H9 (cell line): ENCODE measurements around the gene SRXN1. TPM values are rescaled to one million over a fixed set of nuclear protein-coding genes. Genes with fewer than 3 reads are reported as not detected.

ENCODE experiments used
- DNase-seq: peaks from one replicate; pipeline ENCODE4 v3.0.0-alpha.2; 2017
- H2AFZ ChIP-seq: one replicate; pipeline ENCODE4 v1.6.1; 2013; ENCODE audit warnings: mild to moderate bottlenecking, low read length, control low read depth, moderate library complexity
- H2AK5ac ChIP-seq: 2 replicates; pipeline ENCODE4 v1.6.1; 2013; ENCODE audit warnings: low read length, control low read depth, mixed read lengths; ENCODE audit not compliant: insufficient read length
- H2BK120ac ChIP-seq: one replicate; pipeline ENCODE4 v1.6.1; 2013; ENCODE audit warnings: low read depth, mild to moderate bottlenecking, low read length, control low read depth, inconsistent platforms; ENCODE audit not compliant: poor library complexity, severe bottlenecking
- H2BK12ac ChIP-seq: 2 replicates; pipeline ENCODE4 v1.6.1; 2013; ENCODE audit warnings: low read length, control low read depth, mixed read lengths, low read depth; ENCODE audit not compliant: insufficient read length
- H2BK15ac ChIP-seq: 2 replicates; pipeline ENCODE4 v1.6.1; 2013; ENCODE audit warnings: low read depth, low read length, control low read depth
- H2BK20ac ChIP-seq: one replicate; pipeline ENCODE4 v1.6.1; 2013; ENCODE audit warnings: low read depth, mild to moderate bottlenecking, low read length, control low read depth, inconsistent platforms; ENCODE audit not compliant: poor library complexity, severe bottlenecking
- H2BK5ac ChIP-seq: 2 replicates; pipeline ENCODE4 v1.6.1; 2013; ENCODE audit warnings: low read length, control low read depth, mixed read lengths; ENCODE audit not compliant: insufficient read length
- H3K14ac ChIP-seq: 2 replicates; pipeline ENCODE4 v1.6.1; 2013; ENCODE audit warnings: low read length, control low read depth; ENCODE audit not compliant: insufficient read depth
- H3K18ac ChIP-seq: 2 replicates; pipeline ENCODE4 v1.6.1; 2013; ENCODE audit warnings: low read depth, mild to moderate bottlenecking, mixed read lengths, low read length, control low read depth; ENCODE audit not compliant: insufficient read length
- H3K23ac ChIP-seq: 2 replicates; pipeline ENCODE4 v1.6.1; 2013; ENCODE audit warnings: low read length, control low read depth, mixed read lengths, low read depth; ENCODE audit not compliant: insufficient read length
- H3K23me2 ChIP-seq: 2 replicates; pipeline ENCODE4 v1.6.1; 2013; ENCODE audit warnings: low read depth, mild to moderate bottlenecking, mixed read lengths, low read length, control low read depth; ENCODE audit not compliant: insufficient read length, poor library complexity, severe bottlenecking
- H3K27ac ChIP-seq: 2 replicates; pipeline ENCODE4 v1.5.1; 2013; ENCODE audit warnings: low read length, control low read depth, mixed read lengths, low read depth; ENCODE audit not compliant: insufficient read length
- H3K27me3 ChIP-seq: 2 replicates; pipeline ENCODE4 v1.6.1; 2013; ENCODE audit warnings: low read length, control low read depth, inconsistent platforms; ENCODE audit not compliant: insufficient read depth
- H3K4ac ChIP-seq: 2 replicates; pipeline ENCODE4 v1.6.1; 2013; ENCODE audit warnings: low read depth, mild to moderate bottlenecking, control low read depth, inconsistent platforms, low read length, moderate library complexity
- H3K4me1 ChIP-seq: 2 replicates; pipeline ENCODE4 v1.6.1; 2013; ENCODE audit warnings: low read length, control low read depth, inconsistent platforms; ENCODE audit not compliant: insufficient read depth
- H3K4me2 ChIP-seq: 2 replicates; pipeline ENCODE4 v1.6.1; 2013; ENCODE audit warnings: low read length, control low read depth, mixed read lengths; ENCODE audit not compliant: insufficient read length, insufficient read depth
- H3K56ac ChIP-seq: 2 replicates; pipeline ENCODE4 v1.6.1; 2013; ENCODE audit warnings: low read depth, mild to moderate bottlenecking, mixed read lengths, low read length, control low read depth; ENCODE audit not compliant: insufficient read length
- H3K79me1 ChIP-seq: 2 replicates; pipeline ENCODE4 v1.6.1; 2013; ENCODE audit warnings: low read depth, mild to moderate bottlenecking, moderate library complexity, low read length, control low read depth, inconsistent platforms; ENCODE audit not compliant: insufficient read depth, poor library complexity, severe bottlenecking
- H3K79me2 ChIP-seq: 2 replicates; pipeline ENCODE4 v1.6.1; 2013; ENCODE audit warnings: low read length, control low read depth, inconsistent platforms; ENCODE audit not compliant: insufficient read depth
- H3K9ac ChIP-seq: 2 replicates; pipeline ENCODE4 v1.6.1; 2013; ENCODE audit warnings: low read length, control low read depth, mixed read lengths; ENCODE audit not compliant: insufficient read length; ENCODE audit errors: extremely low read depth
- H3K9me3 ChIP-seq: one replicate; pipeline ENCODE4 v1.6.1; 2013; ENCODE audit warnings: low read depth, low read length, inconsistent platforms; ENCODE audit not compliant: control insufficient read depth
- H3T11ph ChIP-seq: one replicate; pipeline ENCODE4 v1.6.1; 2013; ENCODE audit warnings: mild to moderate bottlenecking, low read length, control low read depth, inconsistent platforms
- H4K20me1 ChIP-seq: one replicate; pipeline ENCODE4 v1.6.1; 2013; ENCODE audit not compliant: control insufficient read depth, insufficient read length, insufficient read depth
- H4K5ac ChIP-seq: 2 replicates; pipeline ENCODE4 v1.6.1; 2013; ENCODE audit warnings: low read depth, mild to moderate bottlenecking, mixed read lengths, low read length, control low read depth; ENCODE audit not compliant: insufficient read length
- H4K8ac ChIP-seq: replicated peaks from 2 replicates; pipeline ENCODE4 v1.6.1; 2013; ENCODE audit warnings: low read length, control low read depth, mixed read lengths, low read depth; ENCODE audit not compliant: insufficient read length
- H4K91ac ChIP-seq: 2 replicates; pipeline ENCODE4 v1.6.1; 2013; ENCODE audit warnings: low read depth, mild to moderate bottlenecking, moderate library complexity, mixed read lengths, low read length, control low read depth; ENCODE audit not compliant: insufficient read length
- H3K27ac Mint-ChIP-seq, 3 experiments: 2 replicates in 2 of 3; 3 replicates in 1 of 3; pipeline ENCODE4 v1.8.0; 2020 to 2021; ENCODE audit warnings: mixed read lengths in 3 of 3, mild to moderate bottlenecking in 1 of 3, moderate library complexity in 1 of 3
- H3K27me3 Mint-ChIP-seq: 2 replicates; pipeline ENCODE4 v1.8.0; 2021; ENCODE audit warnings: low read depth, mild to moderate bottlenecking, moderate library complexity, mixed read lengths
- H3K36me3 Mint-ChIP-seq, 3 experiments: 2 replicates in 2 of 3; 3 replicates in 1 of 3; pipeline ENCODE4 v1.8.0; 2020 to 2021; ENCODE audit warnings: low read depth in 3 of 3, mixed read lengths in 3 of 3; ENCODE audit not compliant: insufficient read depth in 1 of 3
- H3K4me1 Mint-ChIP-seq, 2 experiments: 2 replicates each; pipeline ENCODE4 v1.8.0; 2020; ENCODE audit warnings: mixed read lengths in 2 of 2
- H3K4me3 Mint-ChIP-seq, 2 experiments: 2 replicates in 1 of 2; 3 replicates in 1 of 2; pipeline ENCODE4 v1.8.0; 2020 to 2021; ENCODE audit warnings: mild to moderate bottlenecking in 2 of 2, mixed read lengths in 2 of 2, moderate library complexity in 1 of 2
- H3K9me3 Mint-ChIP-seq, 2 experiments: 2 replicates in 1 of 2; 3 replicates in 1 of 2; pipeline ENCODE4 v1.8.0; 2020; ENCODE audit warnings: mild to moderate bottlenecking in 2 of 2, mixed read lengths in 2 of 2, moderate library complexity in 1 of 2
- WGBS: extraction: QIAGEN DNeasy Blood & Tissue Kit; methylation state at CpG from one replicate; pipeline ENCODE4 v1.1.7; 2013; ENCODE audit warnings: missing lambda C conversion rate, low lambda C conversion rate, mixed read lengths; ENCODE audit not compliant: insufficient read length; ENCODE audit errors: extremely low coverage; 5-methylcytosine and 5-hydroxymethylcytosine counted together
- total RNA-seq: library from RNA; stranded (reverse); gene quantifications from 2 replicates; pipeline ENCODE4 v1.2.1, GENCODE V29; 2021
- TF ChIP-seq, protein P1 (sequence below): fragments of 200-600 bp; sonication (generic); conservative IDR thresholded peaks from 3 replicates; pipeline ENCODE4 v1.8.0; 2021; ENCODE audit warnings: antibody characterized with exemption, mild to moderate bottlenecking

The SRXN1 gene
- total RNA-seq, 1 experiment from 2014 or later = 25.7 TPM

DNA sequence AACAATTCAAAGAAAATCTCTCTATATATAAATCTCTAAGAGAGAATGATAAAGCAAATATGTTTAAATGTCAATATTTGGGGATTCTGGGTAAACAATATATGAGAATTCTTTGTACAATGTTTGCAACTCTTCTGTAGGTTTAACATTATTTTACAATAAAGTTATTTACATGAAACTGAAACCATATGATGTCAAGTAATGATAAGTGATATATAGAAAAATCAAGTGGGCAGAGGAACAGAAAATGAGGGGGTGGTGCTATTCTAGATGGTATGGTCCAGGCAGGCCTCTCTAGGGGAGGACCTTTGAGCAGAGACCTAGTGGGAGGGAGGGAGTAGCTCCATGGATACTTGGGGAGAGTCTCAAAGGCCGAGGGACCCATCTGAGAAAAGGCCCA is 39.0 kb upstream of the SRXN1 start:
- H2BK120ac ChIP-seq = no peak overlapping the region
- H4K8ac ChIP-seq = no peak overlapping the region
- no peaks in the 10 kb centered on the region for H3K36me3 Mint-ChIP-seq
- no peaks in the 10 kb centered on the region for H3K79me1 ChIP-seq
- H3K23ac ChIP-seq = no peak overlapping the region
- H3K27me3 ChIP-seq = no peaks in the 10 kb centered on the region
- no peak overlapping the region for H2AK5ac ChIP-seq
- no peak overlapping the region for H4K5ac ChIP-seq
- H3K4ac ChIP-seq = no peak overlapping the region
- H3K4me3 Mint-ChIP-seq = no peak overlapping the region
- H3K56ac ChIP-seq = no peak overlapping the region
- H2BK12ac ChIP-seq = no peak overlapping the region
- H3K9me3 ChIP-seq = no peaks in the 10 kb centered on the region
- no peak overlapping the region for H3T11ph ChIP-seq
- no peaks in the 10 kb centered on the region for H3K4me1 ChIP-seq
- H2BK20ac ChIP-seq = no peak overlapping the region
- H3K27ac Mint-ChIP-seq = no peak overlapping the region
- no peak overlapping the region for H3K4me2 ChIP-seq
- H4K91ac ChIP-seq = no peak overlapping the region
- no peak overlapping the region for H3K14ac ChIP-seq
- H3K23me2 ChIP-seq = no peaks in the 10 kb centered on the region
- no peak overlapping the region for H3K27ac ChIP-seq
- H4K20me1 ChIP-seq = no peaks in the 10 kb centered on the region
- H3K27me3 Mint-ChIP-seq = peaks cover 8% of the 10 kb centered on the region; the same call in 1 of the 2 replicates
- no peak overlapping the region for H3K9ac ChIP-seq
- H3K9me3 Mint-ChIP-seq = no peaks in the 10 kb centered on the region
- TF ChIP-seq, protein P1, sequence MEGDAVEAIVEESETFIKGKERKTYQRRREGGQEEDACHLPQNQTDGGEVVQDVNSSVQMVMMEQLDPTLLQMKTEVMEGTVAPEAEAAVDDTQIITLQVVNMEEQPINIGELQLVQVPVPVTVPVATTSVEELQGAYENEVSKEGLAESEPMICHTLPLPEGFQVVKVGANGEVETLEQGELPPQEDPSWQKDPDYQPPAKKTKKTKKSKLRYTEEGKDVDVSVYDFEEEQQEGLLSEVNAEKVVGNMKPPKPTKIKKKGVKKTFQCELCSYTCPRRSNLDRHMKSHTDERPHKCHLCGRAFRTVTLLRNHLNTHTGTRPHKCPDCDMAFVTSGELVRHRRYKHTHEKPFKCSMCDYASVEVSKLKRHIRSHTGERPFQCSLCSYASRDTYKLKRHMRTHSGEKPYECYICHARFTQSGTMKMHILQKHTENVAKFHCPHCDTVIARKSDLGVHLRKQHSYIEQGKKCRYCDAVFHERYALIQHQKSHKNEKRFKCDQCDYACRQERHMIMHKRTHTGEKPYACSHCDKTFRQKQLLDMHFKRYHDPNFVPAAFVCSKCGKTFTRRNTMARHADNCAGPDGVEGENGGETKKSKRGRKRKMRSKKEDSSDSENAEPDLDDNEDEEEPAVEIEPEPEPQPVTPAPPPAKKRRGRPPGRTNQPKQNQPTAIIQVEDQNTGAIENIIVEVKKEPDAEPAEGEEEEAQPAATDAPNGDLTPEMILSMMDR = no peak
- no peak overlapping the region for H2AFZ ChIP-seq
- H2BK5ac ChIP-seq = no peak overlapping the region
- H3K79me2 ChIP-seq = no peaks in the 10 kb centered on the region
- no CpG with 5 or more reads among the region's 1 CpG for WGBS
- H3K18ac ChIP-seq = no peak overlapping the region
- DNase-seq = no peak
- peaks cover 15 to 26% of the 10 kb centered on the region in 2 experiments for H3K4me1 Mint-ChIP-seq
- H2BK15ac ChIP-seq = no peak overlapping the region
